GM12874 (cell line): ENCODE data around the gene TSR1.

ENCODE experiments used
- TF ChIP-seq, protein P1 (sequence below): IDR thresholded peaks from 2 replicates; pipeline ENCODE4 v1.5.1; 2011; ENCODE audit warnings: low read depth, mild to moderate bottlenecking, control low read depth, low read length, moderate library complexity; ENCODE audit not compliant: insufficient read depth

The TSR1 gene

DNA sequence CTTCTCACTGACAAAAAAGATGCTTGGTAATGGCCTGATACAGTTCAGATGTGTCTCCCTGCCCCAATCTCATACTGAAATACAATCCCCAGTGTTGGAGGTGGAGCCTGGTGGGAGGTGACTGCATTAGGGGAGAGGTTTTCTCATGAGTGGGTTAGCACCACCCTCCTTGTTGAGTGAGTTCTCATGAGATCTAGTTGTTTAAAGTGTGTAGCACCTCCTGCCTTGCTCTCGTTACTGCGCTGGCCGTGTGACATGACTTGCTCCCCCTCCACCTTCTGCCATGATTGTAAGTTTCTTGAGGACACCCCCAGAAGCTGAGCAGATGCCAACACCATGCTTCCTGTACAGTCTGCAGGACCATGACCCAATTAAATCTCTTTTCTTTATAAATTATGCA lies 5.0 kb downstream of the TSR1 start:
- TF ChIP-seq, protein P1, sequence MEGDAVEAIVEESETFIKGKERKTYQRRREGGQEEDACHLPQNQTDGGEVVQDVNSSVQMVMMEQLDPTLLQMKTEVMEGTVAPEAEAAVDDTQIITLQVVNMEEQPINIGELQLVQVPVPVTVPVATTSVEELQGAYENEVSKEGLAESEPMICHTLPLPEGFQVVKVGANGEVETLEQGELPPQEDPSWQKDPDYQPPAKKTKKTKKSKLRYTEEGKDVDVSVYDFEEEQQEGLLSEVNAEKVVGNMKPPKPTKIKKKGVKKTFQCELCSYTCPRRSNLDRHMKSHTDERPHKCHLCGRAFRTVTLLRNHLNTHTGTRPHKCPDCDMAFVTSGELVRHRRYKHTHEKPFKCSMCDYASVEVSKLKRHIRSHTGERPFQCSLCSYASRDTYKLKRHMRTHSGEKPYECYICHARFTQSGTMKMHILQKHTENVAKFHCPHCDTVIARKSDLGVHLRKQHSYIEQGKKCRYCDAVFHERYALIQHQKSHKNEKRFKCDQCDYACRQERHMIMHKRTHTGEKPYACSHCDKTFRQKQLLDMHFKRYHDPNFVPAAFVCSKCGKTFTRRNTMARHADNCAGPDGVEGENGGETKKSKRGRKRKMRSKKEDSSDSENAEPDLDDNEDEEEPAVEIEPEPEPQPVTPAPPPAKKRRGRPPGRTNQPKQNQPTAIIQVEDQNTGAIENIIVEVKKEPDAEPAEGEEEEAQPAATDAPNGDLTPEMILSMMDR, result no peak

DNA sequence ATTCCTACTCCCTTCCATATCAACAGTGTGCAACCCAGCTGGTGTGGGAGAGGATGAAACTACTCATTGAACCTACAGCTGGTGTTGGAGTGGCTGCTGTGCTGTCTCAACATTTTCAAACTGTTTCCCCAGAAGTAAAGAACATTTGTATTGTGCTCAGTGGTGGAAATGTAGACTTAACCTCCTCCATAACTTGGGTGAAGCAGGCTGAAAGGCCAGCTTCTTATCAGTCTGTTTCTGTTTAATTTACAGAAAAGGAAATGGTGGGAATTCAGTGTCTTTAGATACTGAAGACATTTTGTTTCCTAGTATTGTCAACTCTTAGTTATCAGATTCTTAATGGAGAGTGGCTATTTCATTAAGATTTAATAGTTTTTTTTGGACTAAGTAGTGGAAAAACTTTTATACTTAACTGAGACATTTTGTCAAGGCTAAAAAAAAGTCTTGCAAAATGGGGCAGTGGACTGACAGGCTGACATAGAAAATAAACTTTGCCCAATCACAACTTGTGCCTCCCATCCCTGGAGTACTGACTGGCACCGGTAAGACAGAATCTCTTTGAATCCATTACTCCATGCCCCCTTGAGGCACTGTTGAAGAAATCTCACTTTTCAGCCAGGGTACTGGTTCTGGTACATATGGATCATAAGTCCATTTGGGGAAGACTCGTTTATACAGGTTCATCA lies 12.5 kb downstream of the TSR1 start:
- TF ChIP-seq, protein P1, result no peak

DNA sequence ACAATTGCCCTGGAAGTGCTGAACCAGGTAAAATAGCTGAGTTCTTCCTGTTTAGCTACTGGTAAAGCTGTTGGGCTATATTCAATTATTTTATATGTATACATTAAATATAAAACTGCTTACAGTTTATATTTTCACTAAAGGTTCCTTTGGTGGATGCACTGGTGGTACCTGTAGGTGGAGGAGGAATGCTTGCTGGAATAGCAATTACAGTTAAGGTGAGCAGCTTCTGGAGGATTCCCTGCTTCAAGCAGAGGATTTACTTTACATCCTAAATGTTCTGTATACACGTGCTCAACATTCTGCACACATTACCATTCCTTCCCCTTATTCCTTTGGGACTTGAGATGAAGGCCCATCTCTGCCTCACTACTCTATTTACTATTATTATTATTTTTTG lies 14.9 kb downstream of the TSR1 start:
- TF ChIP-seq, protein P1, result no peak

DNA sequence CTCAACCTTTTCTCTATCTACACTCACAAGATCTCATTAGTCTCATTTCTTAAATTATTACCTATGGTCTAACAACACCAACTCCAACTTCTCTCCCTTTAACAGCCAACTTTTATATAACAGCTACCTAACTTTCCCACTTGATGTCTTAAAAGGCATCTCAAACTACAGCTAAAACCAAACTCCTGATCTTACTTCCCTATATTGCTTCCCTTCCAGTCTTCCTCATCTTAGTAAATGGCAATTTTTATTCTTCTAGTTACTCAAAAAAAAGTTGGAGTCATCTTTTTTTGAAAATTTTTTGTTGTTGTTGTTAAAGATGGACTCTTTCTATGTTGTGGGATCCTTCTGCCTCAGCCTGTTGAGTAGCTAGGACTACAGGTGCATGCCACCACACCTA lies 17.2 kb downstream of the TSR1 start:
- TF ChIP-seq, protein P1, result no peak

DNA sequence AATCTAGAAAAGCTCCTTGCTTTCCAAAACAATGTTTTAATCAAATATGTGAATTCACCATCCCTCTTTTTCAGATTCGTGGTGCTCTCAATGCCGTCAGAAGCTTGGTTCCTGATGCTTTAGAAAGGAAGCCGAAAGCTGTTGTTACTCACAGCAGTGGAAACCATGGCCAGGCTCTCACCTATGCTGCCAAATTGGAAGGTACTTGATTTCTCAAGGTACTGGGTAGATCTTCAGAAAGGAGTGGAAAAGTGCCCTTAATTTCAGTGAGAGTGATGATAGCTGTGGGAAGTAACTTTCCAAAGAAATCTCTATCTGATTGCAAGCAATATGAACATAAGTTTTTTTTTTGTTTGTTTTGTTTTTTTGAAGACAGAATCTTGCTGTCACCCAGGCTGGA lies 18.5 kb downstream of the TSR1 start:
- TF ChIP-seq, protein P1, result no peak

DNA sequence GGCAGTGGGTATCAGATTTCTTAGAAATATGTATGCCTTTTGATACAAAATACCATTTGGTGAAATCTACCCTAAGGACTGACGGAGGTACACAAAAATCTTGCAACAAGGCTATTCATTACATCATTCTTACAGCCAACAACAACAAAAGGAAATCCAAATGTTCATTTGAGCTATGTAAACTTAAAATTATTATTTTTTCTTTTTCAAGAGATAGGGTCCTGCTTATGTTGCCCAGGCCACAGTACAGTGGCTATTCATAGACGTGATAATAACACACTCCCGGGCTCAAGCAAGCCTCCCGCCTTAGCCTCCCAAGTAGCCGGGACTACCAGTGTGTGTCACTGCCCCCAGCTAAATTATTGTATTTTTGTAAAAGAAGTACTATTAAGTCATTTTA lies 23.5 kb downstream of the TSR1 start:
- TF ChIP-seq, protein P1, result no peak

DNA sequence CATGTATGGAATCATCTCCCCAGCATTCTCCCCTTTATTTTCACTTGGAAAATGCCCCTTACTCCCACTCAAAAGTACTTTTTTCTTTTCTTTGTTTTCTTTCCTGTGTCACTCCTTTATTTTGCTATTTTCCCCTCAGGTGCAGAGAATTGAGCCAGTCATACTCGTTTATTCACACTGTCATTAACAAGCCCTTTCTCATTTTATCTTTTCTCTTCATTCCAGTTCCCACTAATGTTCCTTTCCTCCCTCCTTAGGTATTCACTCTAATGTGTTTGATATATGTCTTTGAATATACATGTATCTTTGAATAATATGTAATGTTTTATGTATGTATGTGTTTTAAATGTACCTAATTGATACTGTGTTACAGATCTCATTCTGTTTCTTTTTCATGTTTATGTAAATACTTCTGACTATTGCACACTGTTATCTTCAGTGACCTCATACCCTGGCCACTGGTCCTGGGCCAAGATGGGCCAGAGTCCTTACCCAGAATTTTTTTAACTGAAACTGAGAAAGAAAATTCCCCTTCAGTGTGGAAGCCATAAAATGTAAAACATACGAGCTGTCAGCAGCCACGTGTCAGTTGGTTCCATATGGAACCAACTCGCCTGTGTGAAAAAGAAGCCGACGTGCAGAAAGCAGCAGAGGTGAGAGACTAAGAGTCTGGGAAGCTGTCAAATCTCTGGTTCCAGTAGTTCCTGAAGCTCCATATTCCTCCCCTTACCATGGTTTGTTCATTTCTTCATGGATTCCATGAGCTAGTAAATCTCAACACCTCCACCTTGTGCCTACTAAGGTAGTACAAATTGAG lies 26.7 kb downstream of the TSR1 start:
- TF ChIP-seq, protein P1, result no peak
